Stimulated activated CD8-positive, alpha-beta memory T cell treated with anti-CD3 and anti-CD28 coated beads, Interleukin-12 subunit alpha, Interleukin-12 subunit beta, amount 100 ng/mL, for 1 hour (primary cell): Measurements from ENCODE around the gene OR52E8.

Experiments
- DNase-seq: peaks from one replicate; pipeline ENCODE4 v3.0.0-alpha.2; 2020; ENCODE audit warnings: low read depth

OR52E8 gene

GRCh38 chr11:5807580-5807979, 49.9 kb downstream of the OR52E8 start:
- no peak for DNase-seq
